Spinal cord (tissue), 10 donors: Measurements from ENCODE around the gene COX7B2. TPM values are rescaled to one million over a fixed set of nuclear protein-coding genes. Genes with fewer than 3 reads are reported as not detected.

Experiments used
- DNase-seq, 6 donors: peaks; one replicate each; pipeline versions ENCODE4 v3.0.0 to v3.0.0-alpha.2; 2013 to 2015; ENCODE audit warnings: low spot score in 6 of 6, low read depth in 4 of 6
- H3K27ac ChIP-seq: one replicate; pipeline ENCODE4 v1.5.1; 2013; ENCODE audit warnings: low read depth, low read length, control low read depth
- H3K27me3 ChIP-seq: one replicate; pipeline ENCODE4 v1.6.1; 2013; ENCODE audit warnings: low read length; ENCODE audit not compliant: control insufficient read depth, insufficient read depth
- H3K36me3 ChIP-seq: one replicate; pipeline ENCODE4 v1.6.1; 2013; ENCODE audit warnings: low read length; ENCODE audit not compliant: control insufficient read depth, insufficient read depth
- H3K4me1 ChIP-seq: one replicate; pipeline ENCODE4 v1.6.1; 2013; ENCODE audit warnings: low read length; ENCODE audit not compliant: control insufficient read depth, insufficient read depth
- H3K4me3 ChIP-seq: one replicate; pipeline ENCODE4 v1.5.1; 2013; ENCODE audit warnings: low read depth, low read length, control low read depth
- H3K9me3 ChIP-seq: one replicate; pipeline ENCODE4 v1.6.1; 2013; ENCODE audit warnings: low read length; ENCODE audit not compliant: control insufficient read depth, insufficient read depth
- WGBS: methylation state at CpG from one replicate; pipeline ENCODE4 v1.1.5; 2013; ENCODE audit warnings: missing lambda C conversion rate; ENCODE audit not compliant: insufficient coverage; 5-methylcytosine and 5-hydroxymethylcytosine counted together
- polyA plus RNA-seq, 2 donors: library from polyadenylated mRNA; unstranded; fragments of 120-200 nt; gene quantifications; one replicate each; pipeline ENCODE4 v1.2.1, GENCODE V29; 2013; ENCODE audit not compliant: insufficient read length in 2 of 2
- total RNA-seq, 2 donors: library from RNA; depleted of rRNA in 1 of 2; stranded (reverse); fragments of 120-200 nt in 1 of 2; fragments of >200 nt in 1 of 2; gene quantifications; one replicate each; pipeline versions ENCODE4 v1.2.3 to v1.2.4, GENCODE V29; 2013 to 2014
- donor health status: healthy.

Gene COX7B2
- total and polyA plus RNA-seq, 4 donors: not detected

DNA sequence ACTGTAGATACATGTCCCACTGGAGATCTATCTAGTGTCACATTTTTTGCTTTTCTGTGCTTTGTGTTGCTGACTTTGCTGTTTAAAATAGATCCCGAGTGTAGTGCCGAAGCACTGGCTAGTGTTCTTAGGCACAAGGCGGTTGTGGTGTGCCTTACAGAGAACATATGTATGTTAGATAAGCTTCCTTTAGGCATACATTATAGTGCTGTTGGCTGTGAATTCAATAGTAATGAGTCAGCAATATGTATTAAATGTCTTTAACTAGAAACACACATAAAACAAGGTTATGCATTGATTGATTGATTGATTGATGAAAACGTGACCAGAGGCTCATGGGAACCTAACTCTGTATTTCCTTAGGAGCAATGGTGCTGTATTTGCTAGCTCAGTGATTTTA, 56.2 kb downstream of the COX7B2 start:
- Histone ChIP-seq H3K4me1 (no peaks in the 10 kb centered on the region), H3K27me3 (no peaks in the 10 kb centered on the region), H3K9me3 (no peaks in the 10 kb centered on the region), H3K27ac (no peak overlapping the region), H3K4me3 (no peak overlapping the region), H3K36me3 (no peaks in the 10 kb centered on the region)
- 100% methylated on average over 1 of the region's 4 CpGs for WGBS
- no peak for DNase-seq

DNA sequence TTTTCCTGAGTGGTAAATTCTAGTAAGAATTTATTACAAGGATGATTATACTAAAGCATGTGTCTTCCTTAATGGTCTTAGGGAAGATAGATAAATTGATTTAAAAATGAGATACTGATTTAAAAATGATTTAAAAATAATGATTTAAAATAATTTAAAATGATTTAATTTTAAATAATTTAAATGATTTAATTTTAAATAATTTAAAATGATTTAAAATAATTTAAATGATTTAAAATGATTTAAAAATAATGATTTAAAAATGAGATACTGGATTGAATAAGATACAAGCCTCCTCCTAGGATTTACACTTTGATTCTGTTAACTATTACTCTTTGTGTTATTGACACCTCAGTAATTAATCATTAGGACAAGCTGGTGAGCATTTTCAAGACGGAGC, 59.0 kb downstream of the COX7B2 start:
- no CpG with 5 or more reads among the region's 1 CpG for WGBS
- no peaks in the 10 kb centered on the region for H3K27me3 ChIP-seq

DNA sequence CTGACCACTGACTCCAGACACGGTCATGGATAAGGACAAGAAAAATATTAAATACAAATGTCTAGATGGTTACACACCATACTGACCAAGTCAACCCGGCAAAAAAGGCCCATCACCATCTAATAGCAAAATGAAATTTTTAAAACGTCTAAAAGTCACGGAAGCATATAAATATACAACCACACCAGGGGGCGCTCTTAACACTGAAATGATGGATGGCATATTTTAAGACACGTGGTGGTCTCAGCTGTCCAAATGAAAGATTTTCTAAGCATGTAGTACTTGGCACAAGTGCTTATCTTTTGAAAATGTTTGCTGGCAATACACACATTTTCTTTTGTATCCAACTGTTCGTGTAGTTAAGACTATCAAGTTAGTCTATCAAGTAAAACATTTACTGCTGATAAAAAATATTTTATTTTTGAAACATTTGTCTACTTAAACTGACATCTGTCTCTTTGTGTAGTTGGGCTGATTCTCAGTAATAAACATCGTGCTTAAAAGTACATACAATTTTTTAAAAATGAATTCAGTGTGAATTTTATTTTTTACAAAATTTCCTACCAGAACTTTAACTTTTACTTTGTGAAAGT, 64.6 kb downstream of the COX7B2 start:
- Histone ChIP-seq H3K9me3 (no peaks in the 10 kb centered on the region), H3K27ac (no peak overlapping the region), H3K27me3 (no peaks in the 10 kb centered on the region), H3K4me3 (no peak overlapping the region), H3K36me3 (no peaks in the 10 kb centered on the region), H3K4me1 (no peaks in the 10 kb centered on the region)
- DNase-seq: peak in 5 of 6 donors; percentile 4 to 93 (median 9)
- WGBS: no CpG with 5 or more reads among the region's 8 CpGs

More for the DNA sequence above, 59.0 kb downstream of the COX7B2 start:
- no peaks in the 10 kb centered on the region for H3K9me3 ChIP-seq
- DNase-seq: no peak
- H3K4me1 ChIP-seq: no peaks in the 10 kb centered on the region
- H3K27ac ChIP-seq: no peak overlapping the region
- no peaks in the 10 kb centered on the region for H3K36me3 ChIP-seq
- no peak overlapping the region for H3K4me3 ChIP-seq

DNA sequence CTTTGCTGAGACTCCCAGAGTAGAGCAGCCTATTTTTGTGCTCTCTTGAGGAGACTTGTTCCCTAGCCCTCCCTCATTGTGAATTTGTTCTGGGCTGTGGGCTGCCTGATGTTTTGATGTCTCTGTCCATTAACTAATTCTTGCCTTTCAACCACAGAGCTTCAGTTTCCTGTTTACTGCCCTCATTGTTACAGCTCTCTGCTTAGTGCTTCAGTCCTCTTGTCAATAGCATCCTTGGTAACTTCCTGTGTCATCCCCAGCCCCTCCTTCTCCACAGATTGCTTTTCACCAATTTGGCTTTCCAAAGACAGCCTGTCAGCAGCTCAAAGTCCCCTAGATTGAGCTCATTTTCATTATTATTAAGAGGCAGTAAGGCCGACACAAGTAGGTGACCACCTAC, 69.9 kb downstream of the COX7B2 start:
- peak in 1 of 6 donors; percentile 22 for DNase-seq
- H3K4me3 ChIP-seq: no peak overlapping the region
- 29% methylated on average over 1 of the region's 1 CpG for WGBS
- no peaks in the 10 kb centered on the region for H3K9me3 ChIP-seq
- no peak overlapping the region for H3K27ac ChIP-seq
- no peaks in the 10 kb centered on the region for H3K4me1 ChIP-seq
- no peaks in the 10 kb centered on the region for H3K36me3 ChIP-seq
- H3K27me3 ChIP-seq: no peaks in the 10 kb centered on the region

GRCh38 chr4:46837639-46838038, 71.4 kb downstream of the COX7B2 start:
- DNase-seq: no peak
- Histone ChIP-seq H3K4me3 (no peak overlapping the region), H3K36me3 (no peaks in the 10 kb centered on the region), H3K27ac (no peak overlapping the region), H3K9me3 (no peaks in the 10 kb centered on the region), H3K27me3 (no peaks in the 10 kb centered on the region), H3K4me1 (no peaks in the 10 kb centered on the region)
- WGBS: no CpG with 5 or more reads among the region's 2 CpGs

GRCh38 chr4:46836584-46836983, 72.5 kb downstream of the COX7B2 start:
- H3K27me3 ChIP-seq: no peaks in the 10 kb centered on the region
- no peak for DNase-seq
- no peaks in the 10 kb centered on the region for H3K4me1 ChIP-seq
- no peak overlapping the region for H3K4me3 ChIP-seq
- H3K36me3 ChIP-seq: no peaks in the 10 kb centered on the region
- no peak overlapping the region for H3K27ac ChIP-seq
- no CpG with 5 or more reads among the region's 4 CpGs for WGBS
- H3K9me3 ChIP-seq: no peaks in the 10 kb centered on the region

DNA sequence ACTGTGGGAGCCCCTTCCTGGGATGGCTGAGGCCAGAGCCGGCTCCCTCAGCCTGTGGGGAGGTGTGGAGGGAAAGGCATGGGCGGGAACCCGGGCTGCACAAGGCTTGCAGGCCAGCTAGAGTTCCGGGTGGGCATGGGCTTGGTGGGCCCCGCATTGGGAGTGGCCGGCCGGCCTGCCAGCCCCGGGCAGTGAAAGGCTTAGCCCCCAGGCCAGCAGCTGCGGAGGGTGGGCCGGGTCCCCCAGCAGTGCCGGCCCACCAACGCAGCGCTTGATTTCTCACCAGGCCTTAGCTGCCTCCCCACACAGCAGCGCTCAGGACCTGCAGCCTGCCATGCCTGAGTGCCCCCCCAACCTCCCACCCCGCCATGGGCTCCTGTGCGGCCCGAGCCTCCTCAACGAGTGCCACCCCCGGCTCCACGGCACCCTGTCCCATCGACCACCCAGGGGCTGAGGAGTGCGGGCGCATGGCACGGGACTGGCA, 78.0 kb downstream of the COX7B2 start:
- 99% methylated on average over 23 of the region's 24 CpGs for WGBS
- DNase-seq: no peak

DNA sequence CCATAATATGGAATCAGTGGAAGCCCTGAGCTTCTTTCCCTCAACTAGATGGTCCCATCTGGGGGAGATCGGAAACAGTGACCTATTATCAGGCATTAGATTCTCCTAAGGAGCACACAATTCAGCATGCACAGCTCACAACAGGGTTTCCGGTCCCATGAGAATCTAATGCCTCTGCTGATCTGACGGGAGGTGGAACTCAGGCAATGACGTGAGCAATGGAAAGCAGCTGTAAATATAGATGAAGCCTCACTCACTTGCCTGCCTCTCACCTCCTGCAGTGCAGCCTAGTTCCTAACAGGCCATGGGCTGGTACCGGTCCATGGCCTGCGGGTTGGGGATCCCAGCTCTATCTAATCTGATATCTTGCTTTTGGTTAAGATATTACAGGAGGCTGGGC, 88.9 kb downstream of the COX7B2 start:
- Histone ChIP-seq H3K4me3 (no peak overlapping the region), H3K4me1 (no peaks in the 10 kb centered on the region), H3K27me3 (no peaks in the 10 kb centered on the region), H3K27ac (no peak overlapping the region), H3K36me3 (no peaks in the 10 kb centered on the region), H3K9me3 (no peaks in the 10 kb centered on the region)
- no peak for DNase-seq
- WGBS: 69% methylated on average over 3 of the region's 6 CpGs

More for the DNA sequence above, 78.0 kb downstream of the COX7B2 start:
- Histone ChIP-seq H3K27ac (no peak overlapping the region), H3K4me1 (no peaks in the 10 kb centered on the region), H3K36me3 (no peaks in the 10 kb centered on the region), H3K4me3 (no peak overlapping the region), H3K27me3 (no peaks in the 10 kb centered on the region), H3K9me3 (no peaks in the 10 kb centered on the region)

DNA sequence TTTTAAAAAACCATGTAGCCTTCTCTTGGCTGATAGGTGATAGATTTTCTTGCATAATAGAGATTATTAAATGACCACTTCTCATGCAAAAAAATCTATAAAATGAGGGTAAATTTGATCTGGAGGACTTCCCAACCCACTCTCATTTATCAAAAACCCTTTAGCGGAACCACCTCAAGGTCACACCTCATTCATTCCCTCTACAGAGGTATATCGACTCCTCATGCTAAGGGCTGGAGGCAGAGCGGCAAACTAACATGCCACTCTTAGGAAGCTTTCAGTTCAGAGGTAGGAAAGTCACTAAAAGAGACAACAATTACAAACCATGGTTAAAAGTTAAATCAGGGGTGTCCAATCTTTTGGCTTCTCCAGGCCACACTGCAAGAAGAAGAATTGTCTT, 90.0 kb downstream of the COX7B2 start:
- no peaks in the 10 kb centered on the region for H3K27me3 ChIP-seq
- 92% methylated on average over 2 of the region's 3 CpGs for WGBS
- no peak for DNase-seq
- no peak overlapping the region for H3K4me3 ChIP-seq
- no peaks in the 10 kb centered on the region for H3K9me3 ChIP-seq
- H3K36me3 ChIP-seq: no peaks in the 10 kb centered on the region
- H3K27ac ChIP-seq: no peak overlapping the region
- no peaks in the 10 kb centered on the region for H3K4me1 ChIP-seq

GRCh38 chr4:46818604-46819003, 90.4 kb downstream of the COX7B2 start:
- no peaks in the 10 kb centered on the region for H3K9me3 ChIP-seq
- no peaks in the 10 kb centered on the region for H3K4me1 ChIP-seq
- H3K4me3 ChIP-seq: no peak overlapping the region
- WGBS: no CpG with 5 or more reads among the region's 4 CpGs
- H3K36me3 ChIP-seq: no peaks in the 10 kb centered on the region
- H3K27me3 ChIP-seq: no peaks in the 10 kb centered on the region
- no peak overlapping the region for H3K27ac ChIP-seq
- no peak for DNase-seq
